BE2C (cell line): ENCODE results near the gene ZNF593OS.

Experiments
- DNase-seq: peaks from one replicate; pipeline ENCODE4 v3.0.0-alpha.2; 2020
- H3K27me3 ChIP-seq: fragments of 250-450 bp; sonication (Bioruptor Pico); 2 replicates; pipeline ENCODE4 v1.5.1; 2020; ENCODE audit warnings: mild to moderate bottlenecking
- H3K36me3 ChIP-seq: fragments of 250-450 bp; sonication (Bioruptor Pico); 2 replicates; pipeline ENCODE4 v1.5.1; 2020; ENCODE audit warnings: mild to moderate bottlenecking
- H3K4me1 ChIP-seq: fragments of 250-450 bp; sonication (Bioruptor Pico); 2 replicates; pipeline ENCODE4 v1.5.1; 2020
- H3K4me3 ChIP-seq: 2 replicates; pipeline ENCODE4 v1.5.1; 2011; ENCODE audit warnings: low read depth, low read length
- H3K9me3 ChIP-seq: fragments of 250-450 bp; sonication (Bioruptor Pico); 2 replicates; pipeline ENCODE4 v1.5.1; 2020
- TF ChIP-seq, protein P1 (sequence below): IDR thresholded peaks from 2 replicates; pipeline ENCODE4 v1.5.1; 2012; ENCODE audit warnings: mild to moderate bottlenecking, low read depth, low read length

Gene ZNF593OS

GRCh38 chr1:26121854-26122773 lies 49.5 kb downstream of the ZNF593OS start:
- H3K4me3 ChIP-seq = peak overlapping the region; percentile 19
- no peaks in the 10 kb centered on the region for H3K36me3 ChIP-seq
- no peak for DNase-seq
- H3K9me3 ChIP-seq = no peaks in the 10 kb centered on the region
- H3K27me3 ChIP-seq = no peaks in the 10 kb centered on the region
- no peaks in the 10 kb centered on the region; the same call in 1 of the 2 replicates for H3K4me1 ChIP-seq
- TF ChIP-seq, protein P1, sequence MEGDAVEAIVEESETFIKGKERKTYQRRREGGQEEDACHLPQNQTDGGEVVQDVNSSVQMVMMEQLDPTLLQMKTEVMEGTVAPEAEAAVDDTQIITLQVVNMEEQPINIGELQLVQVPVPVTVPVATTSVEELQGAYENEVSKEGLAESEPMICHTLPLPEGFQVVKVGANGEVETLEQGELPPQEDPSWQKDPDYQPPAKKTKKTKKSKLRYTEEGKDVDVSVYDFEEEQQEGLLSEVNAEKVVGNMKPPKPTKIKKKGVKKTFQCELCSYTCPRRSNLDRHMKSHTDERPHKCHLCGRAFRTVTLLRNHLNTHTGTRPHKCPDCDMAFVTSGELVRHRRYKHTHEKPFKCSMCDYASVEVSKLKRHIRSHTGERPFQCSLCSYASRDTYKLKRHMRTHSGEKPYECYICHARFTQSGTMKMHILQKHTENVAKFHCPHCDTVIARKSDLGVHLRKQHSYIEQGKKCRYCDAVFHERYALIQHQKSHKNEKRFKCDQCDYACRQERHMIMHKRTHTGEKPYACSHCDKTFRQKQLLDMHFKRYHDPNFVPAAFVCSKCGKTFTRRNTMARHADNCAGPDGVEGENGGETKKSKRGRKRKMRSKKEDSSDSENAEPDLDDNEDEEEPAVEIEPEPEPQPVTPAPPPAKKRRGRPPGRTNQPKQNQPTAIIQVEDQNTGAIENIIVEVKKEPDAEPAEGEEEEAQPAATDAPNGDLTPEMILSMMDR = no peak

GRCh38 chr1:26119892-26120608 lies 51.6 kb downstream of the ZNF593OS start:
- Histone ChIP-seq H3K36me3 (no peaks in the 10 kb centered on the region), H3K9me3 (no peaks in the 10 kb centered on the region), H3K27me3 (no peaks in the 10 kb centered on the region), H3K4me3 (no peak overlapping the region), H3K4me1 (no peaks in the 10 kb centered on the region; the same call in 1 of the 2 replicates)
- TF ChIP-seq, protein P1 = no peak
- no peak for DNase-seq
